ENCODE data around the gene FCAMR. TPM values are rescaled to one million over a fixed set of nuclear protein-coding genes. Genes with fewer than 3 reads are reported as not detected.
"Not testable (repeated sequence)": the region's sequence is repeated elsewhere in the genome, so short reads cannot be mapped to it uniquely, and the experiment has no call there.

FCAMR gene
- total RNA-seq, 4 donors from 2014 or later: 0.85 to 1.5 (median 0.88) TPM; not detected in 1

- TF ChIP-seq CTCF (IDR thresholded peaks at IDR 0.05) (peak in 3 of 6 experiments; percentile 43 to 52 (median 44)), POLR2A (IDR thresholded peaks at IDR 0.05) (no peak)
- peak; percentile 82 to 95 (median 89) for DNase-seq
- Histone ChIP-seq H3K27ac (peak overlapping the region; percentile 44 to 89 (median 88)), H3K4me1 (peaks cover 0 to 49% (median 38%) of the 10 kb centered on the region in 4 donors), H3K36me3 (no peaks in the 10 kb centered on the region), H3K27me3 (no peaks in the 10 kb centered on the region), H3K4me3 (no peak overlapping the region), H3K9me3 (no peaks in the 10 kb centered on the region)
Observed at GRCh38 chr1:206925106-206925736, 45.0 kb downstream of the FCAMR start.

GRCh38 chr1:206924592-206925105, 45.6 kb downstream of the FCAMR start:
- TF ChIP-seq POLR2A (IDR thresholded peaks at IDR 0.05) (no peak), CTCF (IDR thresholded peaks at IDR 0.05) (no peak)
- DNase-seq: no peak
- no peak overlapping the region for H3K4me3 ChIP-seq
- H3K4me1 ChIP-seq: peaks cover 0 to 46% (median 32%) of the 10 kb centered on the region in 4 donors
- H3K27ac ChIP-seq: peak overlapping the region; percentile 44 to 89 (median 88)
- no peaks in the 10 kb centered on the region for H3K27me3 ChIP-seq
- no peaks in the 10 kb centered on the region for H3K9me3 ChIP-seq
- H3K36me3 ChIP-seq: no peaks in the 10 kb centered on the region

GRCh38 chr1:206923961-206924557, 46.2 kb downstream of the FCAMR start:
- Histone ChIP-seq H3K4me1 (peaks cover 0 to 46% (median 27%) of the 10 kb centered on the region in 4 donors), H3K27ac (peak overlapping the region; percentile 75 to 89 (median 88))
- H3K36me3 ChIP-seq, H3K4me3 ChIP-seq, H3K27me3 ChIP-seq, DNase-seq, H3K9me3 ChIP-seq: not testable (repeated sequence)

- peak in 2 of 3 donors; percentile 95 for DNase-seq
- Histone ChIP-seq H3K27me3 (no peaks in the 10 kb centered on the region), H3K4me3 (peak overlapping the region in 2 of 4 donors; percentile 11 to 56), H3K27ac (peak overlapping the region; percentile 75 to 89 (median 88)), H3K9me3 (no peaks in the 10 kb centered on the region), H3K36me3 (no peaks in the 10 kb centered on the region), H3K4me1 (peaks cover 0 to 45% (median 25%) of the 10 kb centered on the region in 4 donors)
- TF ChIP-seq POLR2A (IDR thresholded peaks at IDR 0.05) (peak in 1 of 2 donors; percentile 22), CTCF (IDR thresholded peaks at IDR 0.05) (no peak)
Observed at GRCh38 chr1:206923009-206923960, 47.0 kb downstream of the FCAMR start.

GRCh38 chr1:206922524-206922923, 47.7 kb downstream of the FCAMR start:
- Histone ChIP-seq H3K27ac (peak overlapping the region; percentile 75 to 89 (median 88)), H3K9me3 (no peaks in the 10 kb centered on the region), H3K4me1 (peaks cover 0 to 38% (median 25%) of the 10 kb centered on the region in 4 donors), H3K27me3 (no peaks in the 10 kb centered on the region), H3K36me3 (no peaks in the 10 kb centered on the region), H3K4me3 (peak overlapping the region in 2 of 4 donors; percentile 11 to 56)
- TF ChIP-seq CTCF (IDR thresholded peaks at IDR 0.05) (no peak), POLR2A (IDR thresholded peaks at IDR 0.05) (no peak)
- no peak for DNase-seq

Measured in Peyer's patch (tissue), 4 donors.